Heart left ventricle (tissue), 16 donors: ENCODE data around the gene HSD11B1. TPM values are rescaled to one million over a fixed set of nuclear protein-coding genes. Genes with fewer than 3 reads are reported as not detected.

Experiments
- ATAC-seq, 4 donors: fragments of 200-7000 bp; cut with Tn5 transposase; one replicate each; pipeline ENCODE4 v1.9.1; 2020 to 2022; ENCODE audit warnings: moderate library complexity in 4 of 4, mild to moderate bottlenecking in 3 of 4, moderate number of reproducible peaks in 1 of 4
- DNase-seq, 5 donors: peaks; one replicate each; pipeline ENCODE4 v3.0.0-alpha.2; 2020
- H3K27ac ChIP-seq, 12 donors: fragments of 200-600 bp; sonication (generic) in 4 of 12; one replicate each; pipeline versions ENCODE4 v1.5.0 to v1.8.0; 2016 to 2022; ENCODE audit warnings: mild to moderate bottlenecking in 2 of 12
- H3K27me3 ChIP-seq, 9 donors: fragments of 200-600 bp; sonication (generic) in 2 of 9; one replicate each; pipeline versions ENCODE4 v1.5.1 to v1.8.0; 2016 to 2022; ENCODE audit warnings: mild to moderate bottlenecking in 3 of 9
- H3K36me3 ChIP-seq, 9 donors: fragments of 200-600 bp; sonication (generic) in 2 of 9; one replicate each; pipeline versions ENCODE4 v1.5.0 to v1.8.0; 2018 to 2022; ENCODE audit warnings: mild to moderate bottlenecking in 2 of 9
- H3K4me1 ChIP-seq, 12 donors: fragments of 200-600 bp; sonication (generic) in 4 of 12; one replicate each; pipeline versions ENCODE4 v1.5.0 to v1.8.0; 2016 to 2022; ENCODE audit warnings: mild to moderate bottlenecking in 3 of 12
- H3K4me3 ChIP-seq, 12 donors: fragments of 200-600 bp; sonication (generic) in 4 of 12; one replicate each; pipeline versions ENCODE4 v1.5.0 to v1.8.0; 2017 to 2022; ENCODE audit warnings: mild to moderate bottlenecking in 9 of 12, moderate library complexity in 4 of 12
- H3K9me3 ChIP-seq, 12 donors: fragments of 200-600 bp; sonication (generic) in 4 of 12; one replicate each; pipeline versions ENCODE4 v1.5.0 to v1.8.0; 2016 to 2022; ENCODE audit warnings: mild to moderate bottlenecking in 1 of 12
- POLR2A ChIP-seq, 2 donors: fragments of 450-650 bp; IDR thresholded peaks; one replicate each; pipeline ENCODE4 v1.6.1; 2017; ENCODE audit warnings: antibody characterized with exemption in 2 of 2, mild to moderate bottlenecking in 2 of 2, moderate library complexity in 2 of 2
- WGBS, 4 donors: extraction: QIAGEN DNeasy Blood & Tissue Kit in 2 of 4; methylation state at CpG; one replicate each; pipeline versions ENCODE4 v1.1.5 to v1.1.7; 2013 to 2018; 5-methylcytosine and 5-hydroxymethylcytosine counted together
- intact Hi-C, 10 donors: fragments of 100-400 bp; cut with DNase I; formaldehyde crosslinking; loops; one replicate each; pipeline versions ENCODE4 v1.11.1 to v1.14.2; 2022
- polyA plus RNA-seq, 2 donors: library from polyadenylated mRNA; stranded (reverse); fragments of 200-250 nt; gene quantifications; one replicate each; pipeline ENCODE4 v1.2.3, GENCODE V29; 2013
- total RNA-seq, 9 donors: library from RNA; depleted of rRNA in 2 of 9; stranded (reverse); fragments of >200 nt in 2 of 9; fragmentation: NEBNext Ultra II Directional in 3 of 9; extraction: Animal tissue kit (Norgen Biotek cat#: 25700) in 3 of 9; gene quantifications; one replicate each; pipeline versions ENCODE4 v1.1.0 to v1.2.4, GENCODE V29; 2016 to 2023
- TF ChIP-seq, protein P1 (sequence below), 12 donors: fragments of 200-600 bp; sonication (generic) in 4 of 12; IDR thresholded peaks; one replicate each; pipeline versions ENCODE4 v1.5.0 to v1.8.0; 2018 to 2022; ENCODE audit warnings: antibody characterized with exemption in 12 of 12, mild to moderate bottlenecking in 5 of 12
- donor health status: ischemic (EF 13 %, LVEDD 7.1; RV severe dilation, severe dysfunction).
- donor health status: healthy with polysubstance abuse.
- donor health status: DM: no; HTN: yes; CAD: no.
- donor health status: DM: no; HTN: no; CAD: no.
- donor health status: ischemic (EF 25% LVEDD 6.9; RV normal size, moderate dysfunction).
- donor health status: ischemic (EF 25% LVEDD 5.7; RV mildly dilated, moderate dysfunction).
- donor health status: healthy.
- donor health status: DM: yes; HTN: yes; CAD: no.
- donor health status: ischemic (EF 35%, LVEDD 5.7; RV mildly dilated, moderate dysfunction).
- donor health status: nonischemic (EF 11% LVEDD 7.7; RV severe dilation, severe dysfunction).
- donor health status: DM: yes; HTN: yes; CAD: no.
- donor health status: PGD.
- donor health status: ischemic (EF 29% LVEDD 5.4; RV normal size, mild dysfunction).
- donor health status: nonischemic (EF 23%, LVEDD 6.1; RV moderate dilation, normal function).

The HSD11B1 gene
- total and polyA plus RNA-seq, 11 donors: 1.2 to 36.1 (median 3.6) TPM

DNA sequence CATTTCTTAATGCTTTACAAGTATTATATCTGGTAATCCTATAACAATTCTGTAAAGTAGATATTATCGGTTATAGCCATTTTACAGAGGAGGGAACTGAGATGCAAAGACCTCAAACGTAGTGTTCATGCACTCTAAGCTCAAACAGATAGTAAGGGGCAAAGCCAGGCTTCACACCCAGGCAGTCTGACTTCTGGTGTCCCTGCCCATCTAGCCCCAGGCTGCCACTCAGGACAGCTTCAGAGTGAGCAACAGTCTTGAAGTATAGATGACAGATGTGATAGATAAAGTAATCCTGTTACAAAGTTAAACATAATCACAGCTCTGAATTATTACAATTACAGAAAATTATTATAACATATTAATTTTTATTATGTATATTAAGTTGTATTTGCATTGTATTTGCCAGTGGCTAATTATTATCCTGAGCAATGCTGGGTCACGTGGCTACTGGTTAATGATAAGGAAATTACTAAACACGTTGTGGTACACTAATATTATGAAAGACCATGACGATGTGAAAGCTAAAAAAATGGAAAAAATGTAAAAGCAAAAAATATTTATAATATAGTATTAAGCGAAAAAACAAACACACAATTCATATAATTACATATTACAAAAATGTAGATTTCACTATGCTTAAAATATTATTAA lies 45.2 kb downstream of the HSD11B1 start:
- no peak overlapping the region for H3K4me3 ChIP-seq
- DNase-seq: no peak
- intact Hi-C loops: loop anchor here (2.0 to 10.0 kb wide), 9 partner anchors 47 to 173 kb away; partner anchors contain the start of genes CAMK1G (in 1 of the 10) and HSD11B1 (in 1 of the 10)
- WGBS, 4 donors: 76 to 85% (median 83%) methylated on average over 6 of the region's 6 CpGs
- H3K9me3 ChIP-seq: no peaks in the 10 kb centered on the region
- TF ChIP-seq POLR2A (IDR thresholded peaks at IDR 0.05): no peak
- TF ChIP-seq, protein P1, sequence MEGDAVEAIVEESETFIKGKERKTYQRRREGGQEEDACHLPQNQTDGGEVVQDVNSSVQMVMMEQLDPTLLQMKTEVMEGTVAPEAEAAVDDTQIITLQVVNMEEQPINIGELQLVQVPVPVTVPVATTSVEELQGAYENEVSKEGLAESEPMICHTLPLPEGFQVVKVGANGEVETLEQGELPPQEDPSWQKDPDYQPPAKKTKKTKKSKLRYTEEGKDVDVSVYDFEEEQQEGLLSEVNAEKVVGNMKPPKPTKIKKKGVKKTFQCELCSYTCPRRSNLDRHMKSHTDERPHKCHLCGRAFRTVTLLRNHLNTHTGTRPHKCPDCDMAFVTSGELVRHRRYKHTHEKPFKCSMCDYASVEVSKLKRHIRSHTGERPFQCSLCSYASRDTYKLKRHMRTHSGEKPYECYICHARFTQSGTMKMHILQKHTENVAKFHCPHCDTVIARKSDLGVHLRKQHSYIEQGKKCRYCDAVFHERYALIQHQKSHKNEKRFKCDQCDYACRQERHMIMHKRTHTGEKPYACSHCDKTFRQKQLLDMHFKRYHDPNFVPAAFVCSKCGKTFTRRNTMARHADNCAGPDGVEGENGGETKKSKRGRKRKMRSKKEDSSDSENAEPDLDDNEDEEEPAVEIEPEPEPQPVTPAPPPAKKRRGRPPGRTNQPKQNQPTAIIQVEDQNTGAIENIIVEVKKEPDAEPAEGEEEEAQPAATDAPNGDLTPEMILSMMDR (IDR thresholded peaks at IDR 0.05): no peak
- no peaks in the 10 kb centered on the region for H3K36me3 ChIP-seq
- H3K27me3 ChIP-seq: no peaks in the 10 kb centered on the region
- H3K4me1 ChIP-seq: peaks cover 0 to 46% (median 9%) of the 10 kb centered on the region in 12 donors
- ATAC-seq: no peak
- peak overlapping the region in 1 of 12 donors; percentile 77 for H3K27ac ChIP-seq

DNA sequence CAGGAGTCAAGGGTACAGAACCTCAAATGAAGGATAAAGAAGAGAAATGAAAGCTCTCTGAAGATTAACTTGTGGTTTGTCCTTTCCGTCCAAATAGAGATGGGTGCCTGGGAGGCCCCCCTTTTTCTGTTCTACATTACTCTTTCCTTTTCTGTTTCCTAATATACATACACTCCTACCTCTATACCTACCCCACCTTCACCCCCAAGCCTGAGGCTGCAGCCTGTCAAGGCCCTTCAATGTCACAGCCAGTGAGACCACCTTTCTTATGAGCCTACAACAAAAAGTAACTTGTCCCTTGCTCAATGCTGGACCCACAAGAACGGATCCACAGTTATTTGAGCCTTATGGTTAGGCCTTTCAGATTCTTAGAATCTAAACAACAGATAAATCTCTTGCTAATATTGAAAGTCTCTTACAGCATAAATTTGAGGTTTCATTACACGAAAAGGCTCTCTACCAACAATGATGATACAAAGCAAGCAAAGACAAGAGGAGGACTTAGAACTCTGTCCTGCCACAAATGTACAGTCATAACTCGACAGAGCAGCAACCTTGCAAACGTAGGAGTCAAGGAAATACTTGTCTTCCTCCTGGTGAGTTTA lies 47.1 kb downstream of the HSD11B1 start:
- H3K36me3 ChIP-seq: no peaks in the 10 kb centered on the region
- H3K27me3 ChIP-seq: no peaks in the 10 kb centered on the region
- WGBS, 4 donors: 63 to 84% (median 76%) methylated on average over 5 of the region's 5 CpGs
- peaks cover 0 to 64% (median 9%) of the 10 kb centered on the region in 12 donors for H3K4me1 ChIP-seq
- H3K4me3 ChIP-seq: no peak overlapping the region
- intact Hi-C loops: no loop called here
- H3K9me3 ChIP-seq: no peaks in the 10 kb centered on the region
- H3K27ac ChIP-seq: peak overlapping the region in 1 of 12 donors; percentile 77
- TF ChIP-seq, protein P1 (IDR thresholded peaks at IDR 0.05): no peak
- no peak for TF ChIP-seq POLR2A (IDR thresholded peaks at IDR 0.05)
- DNase-seq (no peak), ATAC-seq (no peak)

DNA sequence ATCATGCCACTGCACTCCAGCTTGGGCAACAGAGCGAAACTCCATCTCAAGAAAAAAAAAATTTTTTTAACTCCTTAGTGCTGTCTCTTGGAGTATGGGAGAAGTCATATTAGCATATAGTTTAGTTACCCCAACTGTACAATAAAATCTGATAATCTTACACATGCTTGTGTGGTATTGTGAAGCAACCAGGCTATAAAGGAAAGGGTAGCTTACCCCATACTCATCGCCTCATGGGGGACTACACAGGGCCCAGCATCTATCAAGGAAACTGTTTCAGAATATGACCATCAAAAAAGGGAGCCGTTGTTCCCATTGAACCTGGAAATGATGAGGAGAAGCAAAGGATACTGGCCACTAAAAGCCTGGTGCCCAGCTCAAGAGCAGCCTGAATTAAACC lies 48.2 kb downstream of the HSD11B1 start:
- H3K9me3 ChIP-seq: no peaks in the 10 kb centered on the region
- ATAC-seq: no peak
- no peak for DNase-seq
- H3K4me1 ChIP-seq: peaks cover 0 to 54% (median 1%) of the 10 kb centered on the region in 12 donors
- 90 to 95% (median 91%) methylated on average over 3 of the region's 3 CpGs for WGBS, 4 donors
- no peak overlapping the region for H3K27ac ChIP-seq
- no peak for TF ChIP-seq POLR2A (IDR thresholded peaks at IDR 0.05)
- TF ChIP-seq, protein P1 (IDR thresholded peaks at IDR 0.05): no peak
- no peaks in the 10 kb centered on the region for H3K36me3 ChIP-seq
- no peaks in the 10 kb centered on the region for H3K27me3 ChIP-seq
- no peak overlapping the region for H3K4me3 ChIP-seq
- intact Hi-C loops: no loop called here

DNA sequence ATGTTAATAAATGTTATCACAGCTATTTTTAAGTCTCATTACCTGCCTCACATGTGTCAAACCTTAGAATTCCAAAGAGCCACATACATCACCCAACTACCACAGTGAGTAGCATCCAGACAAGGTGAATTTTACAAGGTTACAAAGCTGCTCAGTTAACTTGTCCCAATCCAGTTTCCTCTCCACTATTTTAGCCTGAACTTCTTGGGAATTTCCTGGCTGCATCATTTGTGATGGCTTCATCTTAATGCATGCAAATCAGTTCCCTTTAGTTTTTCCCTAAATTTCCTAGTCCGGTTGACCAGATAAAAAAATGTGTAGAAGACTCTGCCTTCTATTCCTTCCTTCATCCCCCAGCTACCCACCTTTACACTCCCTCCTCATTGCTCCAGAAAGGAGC lies 50.6 kb downstream of the HSD11B1 start:
- Histone ChIP-seq H3K9me3 (no peaks in the 10 kb centered on the region), H3K36me3 (peaks cover 0 to 4% (median 0%) of the 10 kb centered on the region in 9 donors), H3K27me3 (no peaks in the 10 kb centered on the region), H3K4me3 (peak overlapping the region in 1 of 12 donors; percentile 61), H3K4me1 (peaks cover 0 to 65% (median 0%) of the 10 kb centered on the region in 12 donors), H3K27ac (peak overlapping the region in 1 of 12 donors; percentile 94)
- intact Hi-C loops: no loop called here
- WGBS, 4 donors: 88 to 91% (median 89%) methylated on average over 1 of the region's 1 CpG
- no peak for DNase-seq
- no peak for TF ChIP-seq POLR2A (IDR thresholded peaks at IDR 0.05)
- TF ChIP-seq, protein P1 (IDR thresholded peaks at IDR 0.05): no peak
- ATAC-seq: no peak
